GM12874 (cell line): ENCODE measurements around the gene DNAJC4.

ENCODE experiments used
- TF ChIP-seq, protein P1 (sequence below): IDR thresholded peaks from 2 replicates; pipeline ENCODE4 v1.5.1; 2011; ENCODE audit warnings: low read depth, mild to moderate bottlenecking, control low read depth, low read length, moderate library complexity; ENCODE audit not compliant: insufficient read depth

The DNAJC4 gene

GRCh38 chr11:64243236-64243854 is 13.0 kb downstream of the DNAJC4 start:
- TF ChIP-seq, protein P1, sequence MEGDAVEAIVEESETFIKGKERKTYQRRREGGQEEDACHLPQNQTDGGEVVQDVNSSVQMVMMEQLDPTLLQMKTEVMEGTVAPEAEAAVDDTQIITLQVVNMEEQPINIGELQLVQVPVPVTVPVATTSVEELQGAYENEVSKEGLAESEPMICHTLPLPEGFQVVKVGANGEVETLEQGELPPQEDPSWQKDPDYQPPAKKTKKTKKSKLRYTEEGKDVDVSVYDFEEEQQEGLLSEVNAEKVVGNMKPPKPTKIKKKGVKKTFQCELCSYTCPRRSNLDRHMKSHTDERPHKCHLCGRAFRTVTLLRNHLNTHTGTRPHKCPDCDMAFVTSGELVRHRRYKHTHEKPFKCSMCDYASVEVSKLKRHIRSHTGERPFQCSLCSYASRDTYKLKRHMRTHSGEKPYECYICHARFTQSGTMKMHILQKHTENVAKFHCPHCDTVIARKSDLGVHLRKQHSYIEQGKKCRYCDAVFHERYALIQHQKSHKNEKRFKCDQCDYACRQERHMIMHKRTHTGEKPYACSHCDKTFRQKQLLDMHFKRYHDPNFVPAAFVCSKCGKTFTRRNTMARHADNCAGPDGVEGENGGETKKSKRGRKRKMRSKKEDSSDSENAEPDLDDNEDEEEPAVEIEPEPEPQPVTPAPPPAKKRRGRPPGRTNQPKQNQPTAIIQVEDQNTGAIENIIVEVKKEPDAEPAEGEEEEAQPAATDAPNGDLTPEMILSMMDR, result no peak

- TF ChIP-seq, protein P1, result no peak
Measured at GRCh38 chr11:64244107-64244506, 13.8 kb downstream of the DNAJC4 start.

DNA sequence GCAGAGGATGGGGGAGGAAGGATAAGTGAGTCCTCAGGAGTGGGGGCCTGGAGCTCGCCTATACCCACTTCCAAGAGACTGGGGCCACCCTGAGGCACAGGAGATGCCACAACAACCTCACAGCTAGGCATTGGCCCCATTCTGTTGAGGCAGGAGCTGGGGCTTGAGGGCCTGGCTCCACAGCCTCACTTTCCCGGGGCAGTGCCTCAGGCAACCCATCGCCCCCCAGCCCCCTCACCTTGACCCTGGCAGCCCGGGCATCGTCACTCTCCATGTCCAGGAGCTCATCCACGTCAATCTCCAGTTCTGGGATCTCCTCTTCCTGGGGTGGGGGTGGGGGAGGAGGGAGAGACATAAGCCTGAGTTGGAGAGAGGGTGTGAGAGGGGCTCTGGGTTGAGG is 14.6 kb downstream of the DNAJC4 start:
- TF ChIP-seq, protein P1, result no peak

DNA sequence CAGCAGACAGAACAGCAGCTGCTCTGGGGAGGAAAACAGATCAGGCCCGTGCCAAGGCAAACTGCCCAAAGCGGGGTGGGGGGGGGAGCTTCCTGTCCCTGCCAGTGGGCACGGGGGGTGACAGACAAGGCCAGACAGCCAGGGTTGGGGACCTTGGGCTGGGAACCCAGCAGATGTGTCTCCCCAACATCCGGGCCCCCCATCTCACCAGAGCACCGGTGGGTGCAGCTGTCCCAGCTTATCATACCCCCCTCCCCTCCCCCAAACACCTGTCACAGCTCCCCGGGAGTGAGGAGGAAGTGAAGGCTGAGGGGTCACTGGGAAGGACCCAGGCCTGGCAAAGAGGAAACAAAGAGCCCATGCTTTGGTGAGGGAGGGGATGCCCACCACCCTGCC is 15.1 kb downstream of the DNAJC4 start:
- TF ChIP-seq, protein P1, result no peak

DNA sequence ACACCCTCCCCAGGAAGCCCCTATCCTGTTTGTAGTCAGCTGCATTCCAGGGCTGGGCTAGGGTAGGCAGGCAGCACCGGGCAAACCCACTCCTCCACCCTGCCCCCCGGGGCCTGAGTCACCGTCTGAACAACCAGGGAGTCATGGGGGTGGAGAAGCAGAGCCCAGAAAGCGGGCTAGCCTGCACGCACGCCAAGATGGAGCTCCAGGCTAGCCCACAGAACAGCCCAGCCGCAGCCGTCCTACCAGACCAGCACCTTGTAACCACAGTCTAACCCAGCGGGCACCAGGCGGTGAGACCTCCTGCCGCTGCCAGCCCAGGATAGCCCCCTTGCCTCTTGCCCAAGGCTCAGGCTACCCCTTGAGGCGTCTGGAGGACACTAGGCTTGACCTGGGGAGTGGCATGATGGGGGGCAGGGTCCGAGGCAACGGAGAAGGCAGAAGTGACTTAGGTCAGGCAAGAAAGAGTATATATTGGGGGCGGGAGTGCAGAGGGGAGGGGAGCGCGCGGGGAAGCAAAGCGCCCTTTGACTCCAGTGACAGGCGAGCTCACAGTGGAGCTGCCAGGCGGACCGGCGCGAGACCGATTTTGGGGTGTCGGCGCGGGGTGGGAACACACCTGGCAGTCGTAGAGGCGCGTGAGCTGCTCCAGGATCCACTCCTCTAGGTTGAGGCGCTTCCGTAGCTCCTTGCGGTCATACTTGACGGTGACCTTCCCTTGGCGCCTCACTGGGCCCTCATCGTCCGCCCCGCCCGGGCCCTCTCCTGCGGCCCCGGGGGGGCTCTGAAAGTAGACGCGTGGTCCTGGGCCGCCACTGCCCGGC is 15.7 kb downstream of the DNAJC4 start:
- TF ChIP-seq, protein P1, result no peak

- TF ChIP-seq, protein P1, result no peak
Measured at GRCh38 chr11:64246871-64247728, 16.8 kb downstream of the DNAJC4 start, which contains the start of gene PPP1R14B. Gene PPP1R14B, minus strand, starts transcription at chr11:64246943. Its CDS starts 270 bp downstream, at chr11:64246673.
